ENCODE results near the gene NDST4.

DNA sequence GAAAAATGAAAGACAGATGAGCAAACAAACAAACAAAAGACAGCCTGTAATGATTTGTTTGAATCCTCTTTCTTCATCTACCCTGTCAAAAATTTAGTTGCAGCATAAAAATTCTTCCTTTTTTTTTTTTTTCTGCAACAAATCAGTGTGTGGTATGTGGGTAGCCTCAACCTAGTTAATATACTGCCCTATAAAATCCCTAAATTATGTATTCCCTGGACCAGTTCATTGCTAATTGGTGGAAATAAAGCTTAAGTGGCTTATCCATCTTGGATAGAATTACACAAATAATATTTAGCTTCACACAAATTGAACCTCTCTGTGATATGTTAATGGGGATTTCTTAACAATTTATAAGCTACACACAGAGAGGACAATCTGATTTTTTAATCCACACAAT is 208.4 kb downstream of the NDST4 start:
- TF ChIP-seq, protein P1, sequence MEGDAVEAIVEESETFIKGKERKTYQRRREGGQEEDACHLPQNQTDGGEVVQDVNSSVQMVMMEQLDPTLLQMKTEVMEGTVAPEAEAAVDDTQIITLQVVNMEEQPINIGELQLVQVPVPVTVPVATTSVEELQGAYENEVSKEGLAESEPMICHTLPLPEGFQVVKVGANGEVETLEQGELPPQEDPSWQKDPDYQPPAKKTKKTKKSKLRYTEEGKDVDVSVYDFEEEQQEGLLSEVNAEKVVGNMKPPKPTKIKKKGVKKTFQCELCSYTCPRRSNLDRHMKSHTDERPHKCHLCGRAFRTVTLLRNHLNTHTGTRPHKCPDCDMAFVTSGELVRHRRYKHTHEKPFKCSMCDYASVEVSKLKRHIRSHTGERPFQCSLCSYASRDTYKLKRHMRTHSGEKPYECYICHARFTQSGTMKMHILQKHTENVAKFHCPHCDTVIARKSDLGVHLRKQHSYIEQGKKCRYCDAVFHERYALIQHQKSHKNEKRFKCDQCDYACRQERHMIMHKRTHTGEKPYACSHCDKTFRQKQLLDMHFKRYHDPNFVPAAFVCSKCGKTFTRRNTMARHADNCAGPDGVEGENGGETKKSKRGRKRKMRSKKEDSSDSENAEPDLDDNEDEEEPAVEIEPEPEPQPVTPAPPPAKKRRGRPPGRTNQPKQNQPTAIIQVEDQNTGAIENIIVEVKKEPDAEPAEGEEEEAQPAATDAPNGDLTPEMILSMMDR (IDR thresholded peaks at IDR 0.05): no peak
- no peak for TF ChIP-seq POLR2A (IDR thresholded peaks at IDR 0.05)
